ACC112 (cell line): Measurements from ENCODE around the gene SOX13.
A peak's percentile ranks its signal among the peaks of the same experiment; 100 is the strongest.

Experiments
- H2AFZ ChIP-seq: fragments of 200-600 bp; sonication (generic); one replicate; pipeline ENCODE4 v1.6.0; 2017; ENCODE audit warnings: antibody characterized with exemption, low read length; ENCODE audit not compliant: unreplicated experiment
- H3K27ac ChIP-seq: fragments of 200-600 bp; sonication (generic); 2 replicates; pipeline ENCODE4 v1.5.1; 2014; ENCODE audit warnings: low read depth, mild to moderate bottlenecking, antibody characterized with exemption, low read length, moderate library complexity
- H3K27me3 ChIP-seq: fragments of 200-600 bp; sonication (generic); 2 replicates; pipeline ENCODE4 v1.6.1; 2014; ENCODE audit warnings: mild to moderate bottlenecking, antibody characterized with exemption, low read length, moderate library complexity, mixed read lengths; ENCODE audit not compliant: insufficient read depth
- H3K36me3 ChIP-seq: fragments of 200-600 bp; sonication (generic); 2 replicates; pipeline ENCODE4 v1.6.1; 2016; ENCODE audit warnings: mild to moderate bottlenecking, antibody characterized with exemption, low read length, moderate library complexity, mixed read lengths; ENCODE audit not compliant: insufficient read depth
- H3K4me1 ChIP-seq: fragments of 200-600 bp; sonication (generic); one replicate; pipeline ENCODE4 v1.6.1; 2016; ENCODE audit warnings: low read length, mixed read lengths; ENCODE audit not compliant: insufficient read depth, unreplicated experiment, control insufficient read depth
- H3K4me3 ChIP-seq: fragments of 200-600 bp; sonication (generic); 2 replicates; pipeline ENCODE4 v1.5.1; 2014; ENCODE audit warnings: mild to moderate bottlenecking, low read depth, low read length
- H3K79me2 ChIP-seq: fragments of 200-600 bp; sonication (generic); one replicate; pipeline ENCODE4 v1.6.0; 2016; ENCODE audit warnings: low read length; ENCODE audit not compliant: control insufficient read depth, unreplicated experiment, insufficient read depth

SOX13 gene

DNA sequence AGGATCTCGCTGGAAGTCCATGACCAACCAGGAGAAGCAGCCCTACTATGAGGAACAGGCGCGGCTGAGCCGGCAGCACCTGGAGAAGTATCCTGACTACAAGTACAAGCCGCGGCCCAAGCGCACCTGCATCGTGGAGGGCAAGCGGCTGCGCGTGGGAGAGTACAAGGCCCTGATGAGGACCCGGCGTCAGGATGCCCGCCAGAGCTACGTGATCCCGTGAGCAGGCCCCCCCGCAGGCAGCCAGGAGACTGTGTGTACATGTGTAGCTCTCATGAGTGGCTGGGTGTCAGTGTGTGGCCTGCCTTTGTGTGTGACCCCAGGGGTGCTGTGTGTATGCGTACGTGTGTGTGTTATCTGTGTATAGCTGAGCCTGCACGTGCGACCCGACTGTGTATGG lies 51.7 kb downstream of the SOX13 start:
- H2AFZ ChIP-seq: no peak overlapping the region
- H3K4me3 ChIP-seq: no peak overlapping the region
- H3K27me3 ChIP-seq: no peaks in the 10 kb centered on the region
- no peak overlapping the region for H3K27ac ChIP-seq
- no peaks in the 10 kb centered on the region for H3K36me3 ChIP-seq
- H3K79me2 ChIP-seq: no peaks in the 10 kb centered on the region
- peaks cover 12% of the 10 kb centered on the region for H3K4me1 ChIP-seq

DNA sequence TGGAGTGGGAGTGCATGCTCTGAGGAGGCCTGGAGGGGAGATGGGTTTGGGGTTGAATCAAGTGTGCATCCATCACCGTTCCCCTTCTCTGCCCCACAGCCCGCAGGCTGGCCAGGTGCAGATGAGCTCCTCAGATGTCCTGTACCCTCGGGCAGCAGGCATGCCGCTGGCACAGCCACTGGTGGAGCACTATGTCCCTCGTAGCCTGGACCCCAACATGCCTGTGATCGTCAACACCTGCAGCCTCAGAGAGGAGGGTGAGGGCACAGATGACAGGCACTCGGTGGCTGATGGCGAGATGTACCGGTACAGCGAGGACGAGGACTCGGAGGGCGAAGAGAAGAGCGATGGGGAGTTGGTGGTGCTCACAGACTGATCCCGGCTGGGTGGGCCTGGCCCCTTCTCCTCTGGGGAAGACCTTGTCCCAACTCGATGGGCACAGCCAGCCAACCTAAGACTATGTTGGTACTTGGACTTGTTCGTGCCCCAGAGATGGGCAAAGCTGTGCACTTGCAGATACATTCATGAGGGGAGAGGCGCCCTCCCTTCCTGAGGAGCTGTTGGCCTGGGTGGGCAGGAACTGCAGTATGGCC lies 52.9 kb downstream of the SOX13 start:
- H3K4me3 ChIP-seq: no peak overlapping the region
- no peaks in the 10 kb centered on the region for H3K27me3 ChIP-seq
- no peaks in the 10 kb centered on the region for H3K36me3 ChIP-seq
- H3K27ac ChIP-seq: no peak overlapping the region
- no peaks in the 10 kb centered on the region for H3K79me2 ChIP-seq
- peaks cover 21% of the 10 kb centered on the region for H3K4me1 ChIP-seq
- H2AFZ ChIP-seq: no peak overlapping the region

DNA sequence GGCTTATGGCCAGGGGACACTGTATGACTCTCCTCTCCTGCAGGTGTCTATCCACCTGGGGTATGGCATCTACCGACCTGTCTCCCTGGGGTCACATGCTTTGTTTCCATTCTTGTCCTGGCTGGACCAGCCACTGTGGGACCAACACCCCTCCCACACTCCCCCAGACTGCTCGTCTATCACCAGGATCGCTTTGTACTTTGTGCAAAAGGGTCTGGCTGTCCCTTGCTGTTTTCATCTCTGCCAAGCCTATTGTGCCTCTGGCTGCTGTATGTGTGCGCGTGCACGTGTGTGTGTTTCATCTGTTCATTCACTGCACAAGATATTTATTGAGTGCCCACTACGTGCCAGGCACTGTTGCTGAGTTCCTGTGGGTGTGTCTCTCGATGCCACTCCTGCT lies 53.5 kb downstream of the SOX13 start:
- Histone ChIP-seq H3K4me1 (peaks cover 27% of the 10 kb centered on the region), H3K36me3 (no peaks in the 10 kb centered on the region), H3K79me2 (no peaks in the 10 kb centered on the region), H3K27ac (no peak overlapping the region), H3K27me3 (no peaks in the 10 kb centered on the region), H2AFZ (no peak overlapping the region), H3K4me3 (no peak overlapping the region)

DNA sequence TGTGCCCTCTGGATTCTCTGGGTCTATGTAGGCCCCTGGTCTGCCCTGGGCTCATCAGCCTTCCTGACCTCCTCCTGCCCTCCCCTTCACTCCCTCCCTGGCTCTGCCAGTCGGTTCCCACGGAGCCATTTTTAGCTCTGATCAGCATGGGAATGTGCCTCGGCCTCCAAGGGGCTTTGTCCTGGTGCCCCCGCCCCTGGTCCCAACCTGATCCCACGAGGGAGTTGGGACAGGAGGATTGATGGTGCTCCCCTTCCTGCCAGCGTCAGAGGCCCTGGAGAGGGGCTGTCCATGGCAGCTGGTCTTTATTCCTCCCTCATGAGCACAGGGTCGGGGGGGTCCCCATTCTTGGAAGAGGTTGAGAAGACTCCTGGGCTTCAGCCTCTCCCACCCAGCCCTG lies 54.0 kb downstream of the SOX13 start:
- Histone ChIP-seq H3K79me2 (no peaks in the 10 kb centered on the region), H3K4me3 (no peak overlapping the region), H2AFZ (no peak overlapping the region), H3K27me3 (no peaks in the 10 kb centered on the region), H3K36me3 (no peaks in the 10 kb centered on the region), H3K4me1 (peaks cover 32% of the 10 kb centered on the region), H3K27ac (no peak overlapping the region)

DNA sequence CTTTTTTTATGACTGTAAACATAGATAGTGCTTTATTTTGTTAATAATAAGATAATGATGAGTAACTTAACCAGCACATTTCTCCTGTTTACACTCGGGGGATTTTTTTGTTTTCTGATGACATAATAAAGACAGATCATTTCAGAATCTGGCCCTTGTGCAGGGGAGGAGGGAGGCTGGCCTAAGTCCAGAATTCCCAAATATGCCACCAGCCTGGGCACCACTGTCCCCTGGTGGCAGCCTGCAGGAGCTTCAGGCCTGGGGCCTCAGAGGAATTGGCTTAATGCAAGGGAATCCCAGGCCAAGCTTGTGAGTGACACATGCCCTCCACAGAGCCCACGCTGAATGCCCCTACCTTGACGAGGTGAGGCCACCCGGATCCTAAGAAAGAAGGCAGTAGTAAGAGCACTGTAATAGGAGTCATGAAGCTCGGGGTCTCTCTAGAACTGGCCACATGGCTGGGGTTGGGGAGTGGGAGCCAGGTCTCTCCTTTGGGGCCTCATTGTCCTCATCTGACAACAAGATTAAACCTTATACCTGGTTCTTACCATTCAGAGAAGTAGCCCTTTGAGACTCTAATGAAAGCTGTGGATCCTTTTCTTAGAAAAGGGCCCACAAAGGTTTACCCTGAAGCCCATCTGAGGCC lies 54.8 kb downstream of the SOX13 start:
- H3K4me3 ChIP-seq: no peak overlapping the region
- H3K27me3 ChIP-seq: no peaks in the 10 kb centered on the region
- no peaks in the 10 kb centered on the region for H3K36me3 ChIP-seq
- peaks cover 34% of the 10 kb centered on the region for H3K4me1 ChIP-seq
- no peaks in the 10 kb centered on the region for H3K79me2 ChIP-seq
- H3K27ac ChIP-seq: no peak overlapping the region
- no peak overlapping the region for H2AFZ ChIP-seq

GRCh38 chr1:204128464-204128963 lies 55.6 kb downstream of the SOX13 start:
- no peaks in the 10 kb centered on the region for H3K36me3 ChIP-seq
- no peaks in the 10 kb centered on the region for H3K27me3 ChIP-seq
- no peak overlapping the region for H3K27ac ChIP-seq
- no peaks in the 10 kb centered on the region for H3K79me2 ChIP-seq
- H3K4me1 ChIP-seq: peaks cover 34% of the 10 kb centered on the region
- H2AFZ ChIP-seq: no peak overlapping the region
- no peak overlapping the region for H3K4me3 ChIP-seq

DNA sequence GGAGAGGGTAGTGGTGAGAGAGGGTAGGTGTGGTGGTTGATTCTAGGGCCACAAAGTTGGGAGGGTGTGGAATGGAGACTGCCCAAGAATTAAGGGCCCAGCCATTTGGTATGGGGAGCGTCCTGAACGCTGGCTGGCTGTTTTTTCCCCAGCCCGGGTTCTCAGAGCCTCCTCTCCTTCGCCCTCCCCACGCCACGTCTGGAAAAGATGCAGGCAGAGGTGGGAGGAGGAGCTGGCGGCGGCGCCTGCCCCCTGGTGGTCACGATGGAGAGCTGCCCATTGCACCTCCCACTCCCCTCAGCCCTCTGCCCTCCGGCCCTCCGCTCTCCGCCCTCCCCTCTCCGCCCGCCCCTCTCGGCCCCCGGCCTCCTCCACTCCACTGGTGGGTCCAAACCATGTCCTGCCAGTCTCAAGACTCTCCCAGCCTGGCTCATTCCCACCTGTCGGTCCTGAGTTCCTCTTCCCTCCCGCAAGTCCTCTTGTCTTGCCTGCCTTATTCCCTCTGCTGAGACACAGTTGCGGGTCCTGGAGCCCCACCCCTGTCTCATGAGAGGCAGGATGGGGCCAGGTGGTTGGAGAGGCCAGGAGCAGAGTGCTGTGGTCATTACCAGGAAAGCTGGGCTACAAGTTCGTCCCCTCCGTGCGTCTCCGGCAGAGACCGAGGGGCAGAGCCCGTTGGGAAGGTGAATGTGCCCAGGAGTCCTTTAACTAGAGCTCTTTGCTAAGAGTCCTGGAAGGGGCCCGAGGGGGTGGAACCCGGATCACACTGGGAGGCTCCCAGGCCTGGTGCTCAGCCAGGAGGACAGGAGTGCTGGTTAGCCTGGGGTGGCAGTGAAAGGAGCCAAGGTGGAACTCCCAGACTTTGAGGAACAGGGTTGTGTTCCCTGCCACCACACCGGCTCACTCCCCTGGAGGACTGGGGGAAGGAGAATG lies 56.3 kb downstream of the SOX13 start:
- H3K4me3 ChIP-seq: 0 out of 2 replicates have a peak overlapping the region, but pooled peaks have one; percentile 32
- H3K27ac ChIP-seq: no peak overlapping the region
- H3K36me3 ChIP-seq: no peaks in the 10 kb centered on the region
- no peaks in the 10 kb centered on the region for H3K27me3 ChIP-seq
- H2AFZ ChIP-seq: peak overlapping the region; percentile 5
- H3K4me1 ChIP-seq: peaks cover 37% of the 10 kb centered on the region
- no peaks in the 10 kb centered on the region for H3K79me2 ChIP-seq

DNA sequence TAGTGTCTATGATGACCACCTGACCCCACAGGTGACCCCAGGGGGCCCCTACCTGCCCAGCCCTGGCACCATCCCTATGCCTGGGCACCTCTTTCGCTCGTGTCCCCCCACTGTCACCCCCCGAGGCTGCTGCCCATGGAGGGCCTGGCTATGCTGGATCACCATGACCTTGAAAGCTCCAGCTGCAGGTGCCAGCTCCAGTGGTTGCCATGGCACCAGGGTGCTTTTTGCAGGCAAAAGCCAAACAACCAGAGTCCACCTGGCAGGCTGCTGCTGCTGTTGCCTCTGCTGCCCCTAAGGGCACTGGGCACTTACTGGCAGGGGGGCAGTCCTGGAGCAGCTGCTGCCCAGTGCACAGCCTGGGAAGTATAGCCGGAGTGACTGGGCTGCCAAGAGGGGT lies 57.3 kb downstream of the SOX13 start:
- no peak overlapping the region for H3K4me3 ChIP-seq
- no peak overlapping the region for H2AFZ ChIP-seq
- H3K4me1 ChIP-seq: peaks cover 41% of the 10 kb centered on the region
- H3K79me2 ChIP-seq: no peaks in the 10 kb centered on the region
- no peaks in the 10 kb centered on the region for H3K36me3 ChIP-seq
- H3K27me3 ChIP-seq: no peaks in the 10 kb centered on the region
- H3K27ac ChIP-seq: no peak overlapping the region

GRCh38 chr1:204130981-204131892 lies 58.3 kb downstream of the SOX13 start:
- Histone ChIP-seq H3K4me1 (peaks cover 41% of the 10 kb centered on the region), H3K4me3 (no peak overlapping the region), H3K27ac (peak overlapping the region; percentile 77), H2AFZ (no peak overlapping the region), H3K36me3 (no peaks in the 10 kb centered on the region), H3K27me3 (no peaks in the 10 kb centered on the region), H3K79me2 (no peaks in the 10 kb centered on the region)

DNA sequence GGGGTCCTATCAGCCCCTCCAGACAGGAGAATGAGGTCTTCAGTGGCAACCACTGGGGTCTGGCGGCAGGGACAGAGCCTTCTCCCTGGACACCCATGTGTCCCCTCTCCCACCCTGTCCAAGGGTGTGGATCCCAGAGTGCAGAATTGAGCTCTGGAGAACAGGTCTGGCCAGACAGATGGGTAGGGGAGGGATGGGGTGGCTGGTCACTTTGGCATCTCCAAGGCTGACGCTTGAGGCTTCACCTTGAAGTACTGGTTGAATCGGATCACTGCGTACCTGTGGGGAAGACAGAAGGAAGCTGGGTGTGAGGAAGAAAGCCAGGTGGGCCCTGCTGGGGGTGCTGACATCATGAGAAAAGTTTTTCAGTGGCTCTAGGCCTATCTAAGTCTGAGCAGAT lies 59.1 kb downstream of the SOX13 start:
- Histone ChIP-seq H3K4me3 (no peak overlapping the region), H3K4me1 (peaks cover 39% of the 10 kb centered on the region), H3K27ac (no peak overlapping the region)

More for the DNA sequence above, 59.1 kb downstream of the SOX13 start:
- Histone ChIP-seq H3K36me3 (no peaks in the 10 kb centered on the region), H2AFZ (no peak overlapping the region), H3K79me2 (no peaks in the 10 kb centered on the region), H3K27me3 (no peaks in the 10 kb centered on the region)
